Right lobe of liver (tissue), 4 donors: ENCODE measurements around the gene ACER3.

Experiments
- POLR2A ChIP-seq: fragments of 450-650 bp; IDR thresholded peaks from one replicate; pipeline ENCODE4 v1.6.1; 2017; ENCODE audit warnings: antibody characterized with exemption, mild to moderate bottlenecking
- TF ChIP-seq, protein P1 (sequence below), 4 donors: fragments of 200-600 bp in 3 of 4; fragments of 450-650 bp in 1 of 4; IDR thresholded peaks; one replicate each; pipeline versions ENCODE4 v1.5.1 to v1.8.0; 2016 to 2022; ENCODE audit warnings: antibody characterized with exemption in 4 of 4, mild to moderate bottlenecking in 2 of 4
- donor health status: DM: no; HTN: no; CAD: no.
- donor health status: DM: no; HTN: no; CAD: no.
- donor health status: DM: no; HTN: yes; CAD: no.

DNA sequence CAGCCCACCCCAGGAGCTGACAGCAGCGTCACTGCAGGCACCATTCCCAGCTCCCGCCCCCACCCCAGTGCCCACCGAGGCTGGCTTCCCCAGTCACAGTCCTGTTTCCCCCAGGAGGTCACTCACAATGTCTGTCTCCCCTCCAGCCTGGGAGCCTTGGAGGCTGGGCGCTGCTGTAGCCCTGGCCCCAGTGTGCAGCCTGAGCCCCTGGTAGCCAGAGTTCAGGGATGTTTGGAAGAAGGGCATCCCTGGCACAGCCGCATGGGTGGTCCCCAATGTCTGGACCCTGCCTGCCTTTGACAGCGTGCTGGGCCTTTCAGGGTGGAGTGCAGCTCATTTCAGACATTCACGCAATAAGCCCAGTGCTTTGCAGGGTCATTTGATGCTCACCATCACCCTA lies 210.4 kb downstream of the ACER3 start:
- no peak for TF ChIP-seq POLR2A
- TF ChIP-seq, protein P1, sequence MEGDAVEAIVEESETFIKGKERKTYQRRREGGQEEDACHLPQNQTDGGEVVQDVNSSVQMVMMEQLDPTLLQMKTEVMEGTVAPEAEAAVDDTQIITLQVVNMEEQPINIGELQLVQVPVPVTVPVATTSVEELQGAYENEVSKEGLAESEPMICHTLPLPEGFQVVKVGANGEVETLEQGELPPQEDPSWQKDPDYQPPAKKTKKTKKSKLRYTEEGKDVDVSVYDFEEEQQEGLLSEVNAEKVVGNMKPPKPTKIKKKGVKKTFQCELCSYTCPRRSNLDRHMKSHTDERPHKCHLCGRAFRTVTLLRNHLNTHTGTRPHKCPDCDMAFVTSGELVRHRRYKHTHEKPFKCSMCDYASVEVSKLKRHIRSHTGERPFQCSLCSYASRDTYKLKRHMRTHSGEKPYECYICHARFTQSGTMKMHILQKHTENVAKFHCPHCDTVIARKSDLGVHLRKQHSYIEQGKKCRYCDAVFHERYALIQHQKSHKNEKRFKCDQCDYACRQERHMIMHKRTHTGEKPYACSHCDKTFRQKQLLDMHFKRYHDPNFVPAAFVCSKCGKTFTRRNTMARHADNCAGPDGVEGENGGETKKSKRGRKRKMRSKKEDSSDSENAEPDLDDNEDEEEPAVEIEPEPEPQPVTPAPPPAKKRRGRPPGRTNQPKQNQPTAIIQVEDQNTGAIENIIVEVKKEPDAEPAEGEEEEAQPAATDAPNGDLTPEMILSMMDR (IDR thresholded peaks at IDR 0.05), result no peak
